NK-92 treated with Interleukin-12 subunit alpha and Interleukin-12 subunit beta, amount 100 ng/mL, for 24 hours (cell line): ENCODE results near the gene GGA1.
"Not testable (repeated sequence)": the region's sequence is repeated elsewhere in the genome, so short reads cannot be mapped to it uniquely, and the experiment has no call there.

ENCODE experiments used
- DNase-seq: peaks from one replicate; lab custom pipeline; 2025; lab: John Stamatoyannopoulos, UW

GGA1 gene

DNA sequence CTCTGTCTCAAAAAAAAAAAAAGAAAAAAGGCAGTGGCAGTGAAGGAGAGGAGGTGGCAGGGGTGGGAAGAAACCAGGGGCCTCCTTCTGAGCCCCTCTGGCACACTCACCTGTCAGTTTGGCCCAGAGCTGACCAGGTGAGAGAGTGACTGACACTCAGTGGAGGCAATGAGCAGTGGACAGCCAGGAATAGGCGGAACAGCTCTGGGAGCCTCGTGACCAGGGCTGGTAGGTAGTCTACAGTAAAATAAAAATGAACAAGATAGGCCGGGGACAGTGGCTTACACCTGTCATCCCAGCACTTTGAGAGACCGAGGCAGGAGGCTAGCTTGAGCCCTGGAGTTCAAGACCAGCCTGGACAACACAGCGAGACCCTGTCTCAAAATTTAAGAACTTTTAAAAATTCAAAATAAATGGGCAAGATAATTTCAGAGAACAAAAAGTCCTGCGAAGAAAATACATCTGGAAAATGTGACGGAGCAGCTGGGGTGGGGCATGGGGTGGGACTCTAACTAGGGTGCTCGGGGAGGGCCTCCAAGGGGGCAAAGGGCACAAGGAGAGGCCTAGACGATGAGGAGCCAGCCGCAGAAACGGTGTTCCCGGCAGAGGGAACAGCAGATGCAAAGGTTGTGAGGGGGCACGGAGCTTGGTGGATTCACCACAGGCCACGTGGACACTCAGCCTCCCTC lies 46.1 kb downstream of the GGA1 start:
- DNase-seq = no peak

DNA sequence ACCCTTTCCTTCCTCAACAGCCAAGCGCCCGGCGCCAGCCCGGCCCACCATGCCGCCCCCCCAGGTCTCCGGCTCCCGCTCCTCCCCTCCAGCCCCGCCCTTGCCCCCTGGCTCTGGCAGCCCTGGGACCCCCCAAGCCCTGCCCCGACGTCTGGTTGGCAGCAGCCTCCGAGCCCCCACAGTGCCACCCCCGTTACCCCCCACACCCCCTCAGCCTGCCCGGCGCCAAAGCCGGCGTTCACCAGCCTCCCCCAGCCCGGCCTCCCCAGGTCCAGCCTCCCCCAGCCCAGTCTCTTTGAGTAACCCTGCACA lies 46.6 kb downstream of the GGA1 start:
- DNase-seq = no peak

- not testable (repeated sequence) for DNase-seq
Measured at GRCh38 chr22:37656583-37656982, 47.9 kb downstream of the GGA1 start.

GRCh38 chr22:37657590-37658132 lies 49.0 kb downstream of the GGA1 start:
- no peak for DNase-seq

GRCh38 chr22:37658133-37659065 lies 49.8 kb downstream of the GGA1 start, which contains the start of gene PDXP:
Gene PDXP (plus strand): TSS chr22:37658723. CDS start chr22:37658783, 60 bp downstream.
- peak; percentile 97 for DNase-seq

DNA sequence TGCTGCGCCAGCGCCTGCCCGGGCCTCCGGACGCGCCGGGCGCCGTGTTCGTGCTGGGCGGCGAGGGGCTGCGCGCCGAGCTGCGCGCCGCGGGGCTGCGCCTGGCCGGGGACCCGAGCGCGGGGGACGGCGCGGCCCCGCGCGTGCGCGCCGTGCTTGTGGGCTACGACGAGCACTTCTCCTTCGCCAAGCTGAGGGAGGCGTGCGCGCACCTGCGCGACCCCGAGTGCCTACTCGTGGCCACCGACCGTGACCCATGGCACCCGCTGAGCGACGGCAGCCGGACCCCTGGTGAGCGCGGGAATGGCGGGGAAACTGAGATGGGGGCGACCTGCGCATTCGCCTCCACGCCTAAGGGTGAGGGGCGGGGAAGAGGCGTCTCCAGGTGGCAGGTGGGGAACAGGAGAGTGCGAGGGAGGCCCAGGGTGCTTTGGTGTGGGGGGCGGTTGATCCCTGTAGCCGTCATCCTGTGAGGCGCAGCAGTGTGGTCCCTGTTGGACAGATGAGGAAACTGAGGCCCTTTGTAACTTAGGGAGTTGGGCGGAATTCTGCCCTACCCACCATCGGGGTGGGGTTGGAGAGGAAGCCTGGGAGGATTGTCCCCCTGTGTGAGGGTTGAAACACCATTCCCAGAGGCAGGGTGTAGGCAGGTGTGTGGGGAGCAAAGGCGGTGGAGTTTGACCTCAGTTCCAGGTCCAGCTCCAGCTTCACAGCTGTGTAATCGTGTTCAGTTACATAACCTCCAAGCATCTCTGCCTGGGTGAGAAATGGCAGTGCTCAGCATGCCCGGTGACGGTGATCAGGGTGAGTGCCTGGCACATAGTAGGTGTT lies 50.6 kb downstream of the GGA1 start:
- DNase-seq = no peak

- DNase-seq = no peak
Measured at GRCh38 chr22:37659897-37660708, 51.5 kb downstream of the GGA1 start.

GRCh38 chr22:37660709-37661045 lies 52.0 kb downstream of the GGA1 start:
- DNase-seq = no peak

DNA sequence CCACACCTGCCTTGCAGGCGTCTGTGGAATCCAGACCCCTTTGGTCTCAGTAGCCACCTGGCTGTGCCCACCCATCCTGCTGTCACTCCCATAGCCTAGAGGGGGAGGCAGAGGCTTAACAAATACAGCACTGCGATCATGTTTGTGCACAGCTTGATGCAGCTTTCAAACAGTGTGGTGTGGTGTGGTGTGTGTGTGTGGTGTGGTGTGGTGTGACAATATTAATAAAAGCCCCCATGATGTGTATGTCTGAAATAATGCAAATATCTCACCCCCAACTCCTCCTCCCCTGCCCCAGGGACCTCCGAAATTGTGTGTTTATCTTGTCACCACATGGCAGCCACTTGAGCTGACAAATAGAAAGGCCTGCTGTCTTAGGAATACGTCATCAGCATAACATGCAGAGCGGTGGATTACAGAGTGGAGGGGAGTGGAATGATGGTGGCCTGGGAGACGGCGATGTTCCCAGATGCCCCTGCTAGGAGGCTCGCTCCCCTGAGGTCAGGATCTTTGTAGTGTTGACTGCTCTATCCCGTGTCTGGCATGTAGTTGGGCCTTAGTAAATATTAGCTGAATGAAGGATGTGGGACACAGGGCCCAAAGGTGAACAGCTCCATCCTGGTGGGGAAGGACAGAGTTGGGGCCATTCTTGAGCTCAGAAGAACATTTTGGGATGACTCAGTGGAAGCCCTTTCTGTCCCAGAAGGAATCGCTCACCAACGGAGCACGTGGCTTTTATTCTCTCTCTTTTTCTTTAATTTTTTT lies 52.7 kb downstream of the GGA1 start:
- DNase-seq = no peak

DNA sequence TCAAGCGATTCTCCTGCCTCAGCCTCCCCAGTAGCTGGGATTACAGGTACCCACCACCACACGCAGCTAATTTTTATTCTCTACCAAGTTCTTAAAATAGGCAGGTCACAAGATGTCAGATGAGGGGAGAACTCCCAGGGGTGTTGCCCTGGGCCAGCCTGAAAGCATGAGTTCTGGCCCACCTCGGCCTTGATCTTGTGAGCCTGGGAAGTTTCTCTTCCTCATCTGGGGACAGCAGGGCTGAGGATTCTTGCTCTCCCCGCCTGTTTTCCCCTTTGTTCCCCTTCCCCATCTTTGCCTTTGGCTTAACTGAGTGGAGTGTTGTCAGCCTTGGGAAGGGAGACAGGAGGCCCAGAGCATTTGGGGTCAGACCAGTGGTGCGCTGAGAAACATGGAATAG lies 53.4 kb downstream of the GGA1 start:
- DNase-seq = no peak

- DNase-seq = no peak
Measured at GRCh38 chr22:37663521-37664140, 55.0 kb downstream of the GGA1 start.

- DNase-seq = no peak
Measured at GRCh38 chr22:37664249-37665101, 55.8 kb downstream of the GGA1 start.

DNA sequence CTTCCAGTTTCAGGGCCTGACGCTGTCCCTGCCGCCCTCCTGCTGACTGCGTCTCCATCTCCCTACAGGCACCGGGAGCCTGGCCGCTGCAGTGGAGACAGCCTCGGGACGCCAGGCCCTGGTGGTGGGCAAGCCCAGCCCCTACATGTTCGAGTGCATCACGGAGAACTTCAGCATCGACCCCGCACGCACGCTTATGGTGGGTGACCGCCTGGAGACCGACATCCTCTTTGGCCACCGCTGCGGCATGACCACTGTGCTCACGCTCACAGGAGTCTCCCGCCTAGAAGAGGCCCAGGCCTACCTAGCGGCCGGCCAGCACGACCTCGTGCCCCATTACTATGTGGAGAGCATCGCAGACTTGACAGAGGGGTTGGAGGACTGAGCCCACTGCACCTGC lies 56.9 kb downstream of the GGA1 start:
- no peak for DNase-seq

DNA sequence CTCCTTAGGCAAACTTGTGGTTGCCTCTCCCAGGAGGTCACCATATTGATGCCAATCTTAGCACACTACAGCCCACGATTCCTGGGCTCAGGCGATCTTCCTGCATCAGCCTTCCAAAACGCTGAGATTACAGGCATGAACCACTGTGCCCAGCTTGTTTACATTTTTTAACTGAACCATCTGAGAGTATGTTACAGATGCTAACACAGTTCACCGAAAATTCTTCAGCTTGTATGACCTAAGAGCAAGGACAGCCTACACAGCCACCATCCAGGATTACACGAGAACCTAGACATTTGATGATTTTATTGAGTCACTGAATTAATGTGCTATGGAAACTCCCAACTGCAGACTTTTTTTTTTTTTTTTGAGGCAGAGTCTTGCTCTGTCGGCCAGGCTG lies 61.0 kb downstream of the GGA1 start:
- no peak for DNase-seq

- no peak for DNase-seq
Measured at GRCh38 chr22:37672206-37672919, 63.7 kb downstream of the GGA1 start.

DNA sequence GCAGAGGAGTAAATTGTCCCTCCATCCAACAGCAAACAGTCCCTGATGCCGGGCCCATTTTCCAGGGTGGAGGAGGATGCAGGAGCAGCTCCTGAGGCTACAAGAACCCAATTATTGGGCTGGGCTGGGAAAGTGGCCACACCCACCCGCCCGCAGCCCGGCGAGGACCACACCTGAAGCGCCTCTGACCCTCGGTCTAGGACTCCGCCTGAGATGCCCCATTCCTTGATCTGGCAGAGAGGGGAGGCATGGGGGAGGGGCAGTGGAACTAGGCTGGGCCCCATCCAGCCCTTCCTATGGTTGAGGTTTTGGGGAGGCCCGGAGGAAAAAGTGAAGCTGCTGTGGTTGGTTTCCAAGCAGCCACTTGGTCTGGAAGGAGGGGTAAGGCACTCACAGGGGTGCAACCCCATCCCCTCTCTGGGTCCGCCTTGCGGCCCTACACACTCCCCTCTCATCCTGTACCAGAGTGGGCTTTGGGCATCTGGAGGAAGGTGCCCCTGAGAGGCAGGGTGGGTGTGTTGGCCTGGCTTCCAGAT lies 64.4 kb downstream of the GGA1 start:
- DNase-seq = no peak

DNA sequence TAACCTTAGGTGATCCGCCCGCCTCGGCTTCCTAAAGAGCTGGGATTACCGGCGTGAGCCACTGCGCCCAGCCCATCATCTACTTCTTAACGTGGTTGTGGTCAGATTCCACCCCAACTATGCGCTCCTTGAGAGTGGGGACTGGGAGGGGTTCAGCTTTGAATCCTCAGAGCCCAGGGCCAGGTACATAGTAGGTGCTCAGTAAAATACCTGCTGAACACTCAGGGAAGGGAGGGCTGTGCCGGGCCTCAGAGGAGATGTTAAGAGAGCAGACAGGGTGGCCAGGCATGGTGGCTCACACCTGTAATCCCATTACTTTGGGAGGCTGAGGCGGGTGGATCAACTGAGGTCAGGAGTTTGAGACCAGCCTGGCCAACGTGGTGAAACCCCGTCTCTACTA lies 65.6 kb downstream of the GGA1 start:
- no peak for DNase-seq
